TTC549 (cell line): Measurements from ENCODE around the gene MEIOSIN.
A peak's percentile ranks its signal among the peaks of the same experiment; 100 is the strongest.
"Not testable (repeated sequence)": the region's sequence is repeated elsewhere in the genome, so short reads cannot be mapped to it uniquely, and the experiment has no call there.

Experiments
- FAIRE-seq: peaks from 2 replicates; lab custom pipeline; 2012; peaks lifted over from hg19 to GRCh38; lab: Jason Lieb, UNC

Gene MEIOSIN, protein sequence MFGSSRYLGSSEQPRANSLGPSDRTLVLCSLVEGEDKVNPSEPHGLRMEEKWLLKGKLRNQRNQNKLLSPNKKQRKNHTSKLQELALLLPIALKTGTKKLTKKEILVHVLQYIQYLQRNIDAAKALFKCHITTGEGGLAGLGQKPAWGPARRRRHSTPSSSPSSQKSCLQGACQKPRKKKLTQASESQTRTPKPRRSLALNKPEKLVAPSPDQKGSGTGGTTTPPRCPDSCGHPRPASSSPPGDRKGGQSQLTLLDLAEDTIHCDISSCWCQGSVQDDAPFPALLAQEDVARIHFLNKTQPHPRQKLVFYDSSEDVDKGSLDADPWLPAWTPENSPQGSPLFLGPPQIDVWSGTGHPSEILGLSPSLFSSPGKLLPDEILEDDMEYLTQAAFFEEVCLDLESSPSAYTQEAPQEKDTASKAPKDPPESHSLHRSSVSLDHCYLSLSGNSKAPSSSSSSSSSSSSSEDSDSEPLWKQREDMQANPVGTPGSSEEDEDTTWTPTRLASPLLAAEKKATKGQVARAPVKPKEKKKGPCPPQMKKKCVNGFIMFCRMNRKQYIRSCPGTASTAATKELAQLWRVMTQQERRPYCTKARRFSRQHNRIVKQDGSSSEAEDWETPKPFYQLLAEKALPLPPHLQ

DNA sequence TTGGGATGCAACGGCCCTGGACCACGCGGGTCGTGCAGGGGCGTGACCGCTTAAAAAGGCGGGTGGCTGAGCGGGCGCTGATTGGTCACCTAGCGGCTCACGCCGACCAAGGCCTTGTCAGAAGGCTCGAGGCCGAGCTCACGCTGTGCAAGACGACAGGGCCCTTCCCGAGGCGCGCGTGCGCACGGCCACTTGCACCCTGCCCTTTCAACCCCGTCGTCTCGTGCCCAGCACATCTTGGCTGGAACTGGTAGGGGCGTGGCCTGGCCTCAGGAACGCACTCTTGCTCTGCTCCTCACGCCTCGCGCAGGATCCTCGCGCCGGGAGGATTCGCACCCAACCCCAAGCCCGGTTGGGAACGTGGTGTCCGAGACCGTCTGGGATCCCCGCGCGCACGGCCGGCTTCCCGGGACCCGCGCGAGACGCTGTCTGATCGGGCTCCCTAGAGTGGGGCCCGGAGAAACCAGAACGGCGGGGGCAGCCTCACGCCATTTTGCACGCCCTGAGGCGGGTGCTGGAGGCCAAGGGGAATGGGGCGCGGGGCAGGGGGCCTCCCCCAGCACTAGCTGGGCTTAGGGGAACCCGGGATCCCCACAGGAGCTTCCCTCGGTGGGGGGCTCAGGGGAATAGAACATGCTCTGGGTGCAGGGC is at the start of gene MEIOSIN:
TSS of gene MEIOSIN (plus strand) at position 280 of the 651 bp plus-strand sequence. CDS start 1,938 bp downstream, outside the sequence.
- FAIRE-seq = no peak

DNA sequence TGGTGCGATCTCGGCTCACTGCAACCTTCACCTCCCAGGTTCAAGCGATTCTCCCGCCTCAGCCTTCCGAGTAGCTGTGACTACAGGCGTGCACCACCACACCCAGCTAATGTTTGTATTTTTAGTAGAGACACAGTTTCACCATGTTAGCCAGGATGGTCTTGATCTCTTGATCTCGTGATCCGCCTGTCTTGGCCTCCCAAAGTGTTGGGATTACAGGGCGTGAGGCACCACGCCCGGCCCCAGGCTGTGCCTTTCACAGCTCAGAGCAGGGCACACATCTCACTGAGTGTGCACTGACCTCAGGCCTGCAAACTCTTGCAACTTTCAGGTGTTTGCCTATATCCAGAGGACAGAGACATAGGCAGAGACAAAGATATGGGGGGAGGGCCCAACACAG is 48.2 kb upstream of the MEIOSIN start:
- FAIRE-seq = not testable (repeated sequence)

DNA sequence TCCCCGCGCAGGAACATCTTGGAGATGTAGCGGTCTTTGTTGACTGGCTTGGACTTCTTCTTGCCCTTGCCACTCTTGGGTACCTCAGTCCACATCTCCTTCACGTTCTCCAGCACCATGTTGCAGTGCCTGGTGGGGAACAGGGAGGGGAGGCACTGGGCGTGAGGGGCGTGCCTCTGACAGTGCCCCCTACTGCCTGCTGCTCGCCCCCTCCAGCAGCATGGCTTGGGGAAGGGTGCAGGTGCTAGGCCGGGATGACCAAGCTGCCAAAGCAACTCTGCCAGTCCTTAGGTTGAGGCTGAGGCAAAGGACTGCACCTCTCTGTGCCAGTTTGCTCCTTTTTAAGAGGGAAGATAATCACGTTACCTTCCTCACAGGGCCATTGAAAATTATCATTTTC is 45.6 kb upstream of the MEIOSIN start:
- FAIRE-seq = no peak

DNA sequence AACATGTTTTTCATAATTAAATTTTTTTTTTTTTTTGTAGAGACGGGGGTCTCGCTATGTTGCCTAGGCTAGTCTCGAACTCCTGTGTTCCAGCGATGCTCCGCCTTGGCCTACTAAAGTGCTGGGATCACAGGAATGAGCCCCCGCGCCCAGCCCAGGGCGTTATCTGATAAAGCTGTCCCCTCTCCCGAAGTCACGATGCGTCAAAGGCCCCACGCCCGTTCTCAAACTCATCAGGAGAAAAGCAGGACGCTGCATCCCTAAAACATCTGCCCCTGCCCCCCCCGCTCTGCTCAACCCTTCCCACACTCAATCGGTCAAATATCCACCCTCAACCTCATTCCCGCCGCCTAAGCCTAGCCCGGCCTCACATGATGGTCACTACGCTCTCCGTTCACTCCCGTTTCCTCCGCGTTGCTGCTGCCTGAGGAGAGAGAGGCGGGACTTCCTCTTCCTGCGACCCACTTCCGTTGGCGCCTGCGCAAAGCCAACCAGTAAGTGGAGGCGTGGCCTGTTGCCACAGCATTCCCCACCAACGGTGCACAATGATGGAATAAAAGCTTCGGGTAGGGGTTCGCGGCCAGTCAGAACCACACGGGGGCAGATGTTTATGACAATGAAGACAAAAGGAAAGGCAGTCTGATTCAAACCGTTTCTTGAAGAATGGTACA is 41.6 kb upstream of the MEIOSIN start, which contains the start of gene SNRPD2:
TSS of gene SNRPD2 (minus strand) at position 438 of the 671 bp plus-strand sequence. CDS start at position 373, 65 bp downstream.
- FAIRE-seq = no peak

DNA sequence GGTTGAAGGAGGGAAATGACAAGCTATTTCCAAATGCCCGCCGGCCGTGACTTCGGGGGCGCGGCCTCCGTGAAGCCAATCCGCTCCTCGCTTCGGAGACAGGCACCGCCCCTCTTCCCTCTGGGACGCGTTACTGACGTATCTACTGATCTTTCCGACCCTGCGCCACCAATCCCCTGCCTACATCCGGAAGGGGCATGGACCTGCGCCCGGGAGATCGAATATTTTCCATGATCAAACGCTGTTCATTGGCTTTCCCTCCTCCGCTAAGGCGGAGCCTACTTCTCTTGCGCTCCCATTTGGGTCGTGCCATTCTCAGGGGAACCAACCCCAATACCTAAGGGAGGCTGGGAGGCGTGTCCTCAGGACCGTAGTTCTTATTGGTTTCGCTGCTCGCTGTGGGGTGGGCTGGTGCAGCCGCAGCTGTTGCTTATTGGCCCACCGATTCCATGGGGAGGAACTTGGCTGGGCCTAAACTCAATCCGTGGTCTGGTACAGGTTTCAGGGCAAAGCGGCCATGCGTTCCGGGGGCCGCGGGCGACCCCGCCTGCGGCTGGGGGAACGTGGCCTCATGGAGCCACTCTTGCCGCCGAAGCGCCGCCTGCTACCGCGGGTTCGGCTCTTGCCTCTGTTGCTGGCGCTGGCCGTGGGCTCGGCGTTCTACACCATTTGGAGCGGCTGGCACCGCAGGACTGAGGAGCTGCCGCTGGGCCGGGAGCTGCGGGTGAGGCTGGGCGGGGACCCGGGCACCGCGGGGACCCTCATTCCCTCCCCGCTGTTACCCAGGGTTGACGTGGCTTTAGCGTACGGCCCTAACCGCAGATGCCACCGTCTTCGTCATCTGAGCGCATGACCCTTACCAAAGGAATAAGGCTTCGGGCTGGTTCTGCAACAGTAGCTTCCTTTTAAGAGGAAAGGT is 40.8 kb upstream of the MEIOSIN start, which contains the start of gene QPCTL:
TSS of gene QPCTL (plus strand) at position 480 of the 919 bp plus-strand sequence. CDS start at position 518, 38 bp downstream.
- peak; percentile 99 for FAIRE-seq

DNA sequence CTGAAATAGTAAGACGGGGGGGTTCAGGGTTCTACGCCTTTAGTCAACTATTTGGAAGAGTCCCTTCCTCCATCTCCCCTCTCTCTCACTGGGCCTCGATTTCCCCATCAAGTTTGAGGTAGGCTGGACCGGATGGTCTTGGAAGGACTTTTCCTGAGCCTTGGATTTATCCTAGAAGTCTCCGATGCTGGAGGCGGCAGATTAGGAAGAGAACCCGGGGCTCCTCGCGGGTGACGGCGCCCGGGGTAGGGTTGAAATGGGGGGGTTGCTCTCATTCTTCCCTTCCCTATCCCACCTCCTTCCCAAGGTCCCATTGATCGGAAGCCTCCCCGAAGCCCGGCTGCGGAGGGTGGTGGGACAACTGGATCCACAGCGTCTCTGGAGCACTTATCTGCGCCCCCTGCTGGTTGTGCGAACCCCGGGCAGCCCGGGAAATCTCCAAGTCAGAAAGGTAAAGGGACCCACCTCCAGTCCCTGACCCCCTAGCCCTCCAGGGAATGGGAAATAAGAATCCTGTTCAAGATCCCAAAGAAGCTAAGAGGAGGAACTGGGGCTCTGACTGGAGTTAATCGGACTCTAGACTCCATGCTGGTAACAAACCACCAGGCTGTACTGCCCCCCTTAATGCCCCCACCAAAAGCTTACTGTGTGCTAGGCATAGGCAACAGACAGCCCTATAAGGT is 40.0 kb upstream of the MEIOSIN start:
- no peak for FAIRE-seq

DNA sequence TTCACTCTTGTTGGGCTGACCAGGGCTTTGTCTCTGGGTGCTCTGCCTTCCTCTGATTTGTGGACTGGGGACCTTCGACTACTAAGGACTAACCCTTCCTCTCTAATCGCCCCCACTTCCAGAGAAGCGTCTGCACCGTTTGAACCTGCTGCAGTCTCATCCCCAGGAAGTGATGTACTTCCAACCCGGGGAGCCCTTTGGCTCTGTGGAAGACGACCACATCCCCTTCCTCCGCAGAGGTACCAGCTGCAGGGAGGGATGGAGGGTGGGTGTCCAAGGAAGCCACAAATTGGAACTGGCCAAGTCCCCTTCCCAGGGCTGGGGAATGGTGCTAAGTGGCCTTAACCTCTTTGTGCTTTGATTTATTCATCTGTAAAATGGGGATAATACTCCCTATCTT is 31.6 kb upstream of the MEIOSIN start:
- FAIRE-seq = no peak

DNA sequence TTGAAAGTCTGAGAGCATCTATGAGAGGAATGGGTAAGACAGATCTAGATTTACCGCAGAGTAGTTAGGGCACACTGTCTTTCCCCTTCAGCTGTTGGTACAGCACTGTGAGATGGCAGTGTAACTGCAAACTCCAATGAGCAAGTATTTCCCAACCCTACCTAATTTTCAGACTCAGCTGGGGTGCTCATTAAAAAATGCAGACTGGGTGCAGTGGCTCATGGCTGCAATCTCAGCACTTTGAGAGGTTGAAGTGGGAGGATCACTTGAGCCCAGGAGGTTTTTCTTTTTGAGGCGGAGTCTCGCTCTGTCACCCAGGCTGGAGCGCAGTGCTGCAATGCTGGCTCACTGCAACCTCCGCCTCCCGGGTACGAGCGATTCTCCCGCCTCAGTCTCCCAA is 28.1 kb upstream of the MEIOSIN start:
- FAIRE-seq = no peak

DNA sequence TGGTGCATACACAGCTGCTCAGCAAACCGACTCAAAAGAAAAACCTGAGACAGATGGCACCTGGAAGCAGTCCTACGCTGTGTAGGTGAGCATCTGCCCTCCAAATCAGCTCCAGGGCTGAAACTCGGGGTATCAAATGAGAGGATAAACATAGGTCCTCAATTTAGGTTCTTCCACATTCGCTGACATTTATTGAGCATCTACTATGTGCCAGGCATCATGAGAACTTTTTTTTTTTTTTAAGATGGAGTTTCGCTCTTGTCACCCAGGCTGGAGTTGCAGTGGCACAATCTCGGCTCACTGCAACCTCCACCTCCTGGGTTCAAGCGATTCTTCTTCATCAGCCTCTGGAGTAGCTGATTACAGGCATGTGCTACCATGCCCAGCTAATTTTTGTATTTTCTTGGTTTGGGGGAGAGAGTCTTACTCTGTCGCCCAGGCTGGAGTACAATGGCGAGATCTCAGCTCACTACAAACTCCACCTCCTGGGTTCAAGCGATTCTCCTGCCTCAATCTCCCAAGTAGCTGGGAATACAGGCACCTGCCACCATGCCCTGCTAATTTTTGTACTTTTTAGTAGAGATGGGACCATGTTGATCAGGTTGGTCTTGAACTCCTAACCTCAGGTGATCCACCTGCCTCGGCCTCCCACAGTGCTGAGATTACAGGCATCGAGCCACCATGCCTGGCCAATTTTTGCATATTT is 27.4 kb upstream of the MEIOSIN start:
- no peak for FAIRE-seq

DNA sequence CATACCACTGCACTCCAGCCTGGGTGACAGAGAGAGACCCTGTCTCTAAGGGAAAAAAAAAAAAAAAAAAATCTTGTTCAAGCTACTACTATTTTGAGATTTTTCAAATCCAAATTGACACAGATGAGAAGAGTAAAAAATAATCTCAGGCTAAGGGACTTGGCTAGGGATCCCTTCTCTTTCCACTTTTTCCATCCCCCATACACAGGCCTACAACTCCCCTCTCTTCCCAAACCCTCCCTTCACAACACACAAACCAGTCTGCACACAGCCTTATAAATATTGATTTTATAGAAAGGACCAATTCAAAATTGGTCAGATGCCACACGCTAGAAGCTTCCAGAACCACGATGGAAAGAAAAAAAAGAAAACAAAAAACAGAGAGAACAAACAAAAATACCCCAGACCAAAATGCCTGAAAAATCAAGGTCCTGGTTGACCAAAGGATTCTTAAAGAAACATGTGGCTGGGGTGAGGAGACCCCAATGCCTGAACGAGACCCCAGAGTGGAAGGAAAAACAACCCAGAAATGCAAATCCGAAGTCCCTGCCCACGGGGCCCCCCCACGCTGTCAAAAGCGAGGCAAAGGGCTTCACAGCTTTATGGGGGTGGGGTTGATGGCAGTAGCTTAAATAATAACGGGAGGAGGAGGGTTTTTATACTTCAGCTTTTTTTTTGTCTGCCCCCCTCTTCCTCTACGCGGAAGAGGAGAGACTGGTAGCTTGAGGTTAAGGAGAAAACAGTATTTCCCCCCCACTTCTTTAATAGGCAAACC is 22.7 kb upstream of the MEIOSIN start:
- FAIRE-seq = no peak

DNA sequence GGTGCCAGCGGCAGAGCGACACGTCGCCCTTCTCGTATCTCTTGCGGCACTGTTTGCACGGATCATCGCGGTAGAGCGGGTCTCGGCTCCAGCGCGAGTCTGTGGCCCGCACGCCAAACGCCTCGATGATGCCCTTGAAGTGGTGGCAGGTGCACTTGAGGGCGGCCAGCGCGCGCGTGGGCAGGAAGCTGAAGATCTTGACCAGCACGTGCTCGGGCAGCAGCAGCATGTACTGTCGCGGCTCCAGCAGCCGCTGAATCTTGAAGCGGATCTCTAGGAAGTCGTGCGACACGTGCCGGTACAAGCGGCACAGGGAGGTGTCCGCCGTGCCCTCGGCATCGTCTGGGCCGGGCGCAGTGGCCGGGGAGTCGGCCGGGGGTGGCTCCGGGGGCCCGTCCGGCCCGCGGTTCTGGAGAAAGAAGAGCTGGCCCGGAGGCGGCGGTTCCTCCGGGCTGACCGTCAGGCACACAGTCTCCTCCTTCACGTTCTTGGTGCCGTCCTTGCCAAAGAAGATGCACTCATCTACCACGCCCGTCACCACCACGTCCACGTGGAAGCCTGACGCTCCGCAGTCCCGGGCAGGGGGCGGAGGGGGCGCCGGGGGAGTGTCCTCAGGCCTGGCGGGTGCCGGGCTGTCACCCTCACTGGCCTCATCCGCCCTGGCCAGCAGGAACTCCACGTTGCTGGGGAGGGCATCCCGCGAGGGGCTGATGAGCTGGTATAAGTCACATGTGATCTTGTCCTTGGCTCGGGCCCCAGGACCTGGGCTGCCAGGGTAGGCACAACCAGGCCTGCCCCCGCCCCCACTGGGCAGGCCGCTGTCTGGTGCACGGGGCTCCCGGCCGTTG is 21.2 kb upstream of the MEIOSIN start:
- no peak for FAIRE-seq

DNA sequence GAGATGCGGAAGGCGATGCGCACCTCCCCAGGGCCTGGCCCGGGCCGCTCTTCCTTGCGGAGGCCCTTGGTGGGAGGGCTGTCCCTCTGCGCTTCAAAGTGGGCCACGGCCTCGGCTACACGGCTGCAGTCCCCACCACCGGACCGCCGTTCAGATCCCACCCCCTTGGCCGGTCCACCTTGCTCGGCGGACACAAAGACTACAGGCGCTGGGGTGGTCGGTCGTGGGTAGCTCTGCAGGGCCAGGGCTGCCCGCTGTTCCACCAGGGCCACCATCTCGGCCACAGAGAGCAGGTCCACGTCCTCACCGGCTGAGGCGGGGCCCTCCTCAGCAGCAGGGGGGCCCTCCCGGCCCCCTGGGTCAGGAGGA is 20.6 kb upstream of the MEIOSIN start:
- FAIRE-seq = no peak

DNA sequence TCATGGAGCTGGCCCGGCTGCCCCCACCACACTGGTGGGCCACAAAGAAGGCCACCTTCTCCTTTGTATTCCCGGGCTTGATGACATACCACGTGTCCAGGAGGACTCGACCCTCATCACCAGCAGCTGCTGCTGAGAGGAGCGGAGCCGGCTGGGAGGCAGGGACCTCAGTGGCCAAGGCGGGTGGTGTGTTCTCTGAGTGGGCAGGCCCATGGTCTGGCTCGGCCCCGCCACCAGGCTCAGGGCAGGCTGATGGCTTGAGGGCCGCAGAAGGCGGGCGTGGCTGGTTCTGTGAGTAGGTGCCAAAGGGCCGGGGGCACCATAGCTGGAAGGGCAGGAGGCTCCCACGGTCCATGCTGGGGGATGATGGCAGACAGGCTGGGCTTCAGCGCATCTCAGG is 20.1 kb upstream of the MEIOSIN start:
- no peak for FAIRE-seq

DNA sequence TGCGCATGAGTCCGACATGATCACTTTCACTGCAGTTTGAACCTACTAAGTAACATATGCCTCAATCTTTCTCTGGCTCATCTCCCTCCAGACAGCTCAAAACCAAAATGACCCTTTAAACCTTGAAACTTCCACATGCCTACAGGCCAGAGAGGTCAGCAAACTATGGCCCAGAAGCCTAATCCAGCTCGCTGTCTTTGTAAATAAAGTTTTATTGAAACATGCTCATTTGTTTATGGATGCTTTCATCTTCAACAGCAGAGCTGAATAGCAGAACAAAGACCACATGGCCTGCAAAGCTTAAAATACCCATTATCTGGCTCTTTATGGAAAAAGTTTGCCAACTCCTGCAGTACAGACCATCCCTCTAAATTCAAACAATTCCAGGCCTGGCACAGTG is 18.1 kb upstream of the MEIOSIN start:
- FAIRE-seq = no peak

DNA sequence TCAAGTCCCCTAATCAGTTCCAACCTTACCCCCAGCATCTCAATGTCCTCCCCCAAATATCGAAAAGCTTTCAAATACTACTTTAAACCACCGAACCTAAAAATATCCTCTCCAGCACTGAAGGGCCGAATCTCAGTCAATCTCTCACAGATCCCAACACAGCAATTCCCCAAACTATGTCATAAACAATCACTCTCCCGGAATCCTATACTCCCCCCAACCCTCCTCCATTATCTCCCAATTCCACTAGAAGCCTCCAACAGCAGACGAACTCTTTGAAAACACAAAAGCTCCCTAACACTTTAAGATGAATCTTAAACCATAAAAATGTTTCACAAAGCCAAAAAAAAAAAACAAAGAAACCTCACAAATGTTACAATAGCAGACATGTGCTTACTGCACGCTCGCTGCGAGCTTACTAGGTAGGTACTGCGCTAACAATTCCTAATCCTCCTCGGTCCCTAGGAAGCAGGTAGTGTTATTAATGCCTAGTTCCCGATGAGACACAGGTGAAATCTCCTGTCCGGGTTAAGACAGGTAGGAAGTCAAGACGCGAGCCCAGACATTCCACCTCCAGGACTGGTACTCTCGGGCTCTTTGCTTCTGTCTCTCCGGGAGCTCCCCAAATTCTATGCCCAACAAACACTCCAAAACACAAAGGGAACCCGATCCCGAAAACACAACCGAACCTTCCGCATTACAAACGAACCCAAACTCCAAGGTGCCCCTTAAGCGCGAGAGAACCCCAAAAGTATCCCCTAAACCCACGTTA is 16.7 kb upstream of the MEIOSIN start:
- FAIRE-seq = no peak

DNA sequence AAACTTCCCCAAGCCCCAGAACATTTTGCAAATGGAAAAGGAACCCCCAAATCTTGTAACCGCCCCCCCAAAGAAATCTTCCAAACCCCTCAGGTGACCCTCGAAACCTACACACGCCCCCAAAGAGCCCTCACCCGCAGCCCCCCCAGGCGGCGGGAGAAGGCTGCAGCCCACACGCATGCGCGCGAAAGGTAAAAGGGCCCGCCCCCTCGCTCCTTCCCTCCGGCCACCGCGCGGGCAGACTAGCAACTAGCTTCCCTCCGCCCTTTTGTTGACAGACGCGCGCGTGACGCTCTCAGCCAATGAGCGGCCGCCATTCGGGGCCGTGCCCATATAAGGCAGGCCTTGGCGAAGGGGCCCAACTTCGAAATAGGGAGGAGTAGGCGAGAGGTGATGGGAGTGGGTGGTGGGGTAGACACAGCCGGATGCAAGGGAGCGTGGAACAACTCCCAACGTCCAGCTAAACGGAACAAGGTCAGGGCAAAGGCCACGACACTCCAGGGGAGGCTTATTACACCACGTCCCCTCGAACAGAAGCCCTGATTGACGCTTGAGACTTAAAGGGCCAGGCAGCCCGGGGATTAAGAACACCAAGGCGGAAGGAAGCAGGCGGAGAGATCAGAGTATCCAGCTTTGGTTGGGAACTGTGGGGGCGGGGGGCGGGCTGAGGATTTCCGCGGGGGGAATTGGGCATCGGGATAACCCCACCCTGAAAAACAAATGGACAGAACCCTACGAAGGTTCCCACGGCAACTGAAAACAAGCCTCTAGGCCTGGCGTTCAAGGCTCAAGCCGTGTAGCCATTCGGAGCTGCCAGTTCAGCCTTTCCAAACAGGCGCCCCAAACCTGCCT is 15.9 kb upstream of the MEIOSIN start:
- peak; percentile 96 for FAIRE-seq
